Measurements from ENCODE around the gene COL2A1. TPM values are rescaled to one million over a fixed set of nuclear protein-coding genes. Genes with fewer than 3 reads are reported as not detected.
A peak's percentile ranks its signal among the peaks of the same experiment; 100 is the strongest.
"Not testable (repeated sequence)": the region's sequence is repeated elsewhere in the genome, so short reads cannot be mapped to it uniquely, and the experiment has no call there.

COL2A1 gene
- total and polyA plus RNA-seq, 12 donors = 0.03 to 0.17 (median 0.07) TPM; not detected in 9

DNA sequence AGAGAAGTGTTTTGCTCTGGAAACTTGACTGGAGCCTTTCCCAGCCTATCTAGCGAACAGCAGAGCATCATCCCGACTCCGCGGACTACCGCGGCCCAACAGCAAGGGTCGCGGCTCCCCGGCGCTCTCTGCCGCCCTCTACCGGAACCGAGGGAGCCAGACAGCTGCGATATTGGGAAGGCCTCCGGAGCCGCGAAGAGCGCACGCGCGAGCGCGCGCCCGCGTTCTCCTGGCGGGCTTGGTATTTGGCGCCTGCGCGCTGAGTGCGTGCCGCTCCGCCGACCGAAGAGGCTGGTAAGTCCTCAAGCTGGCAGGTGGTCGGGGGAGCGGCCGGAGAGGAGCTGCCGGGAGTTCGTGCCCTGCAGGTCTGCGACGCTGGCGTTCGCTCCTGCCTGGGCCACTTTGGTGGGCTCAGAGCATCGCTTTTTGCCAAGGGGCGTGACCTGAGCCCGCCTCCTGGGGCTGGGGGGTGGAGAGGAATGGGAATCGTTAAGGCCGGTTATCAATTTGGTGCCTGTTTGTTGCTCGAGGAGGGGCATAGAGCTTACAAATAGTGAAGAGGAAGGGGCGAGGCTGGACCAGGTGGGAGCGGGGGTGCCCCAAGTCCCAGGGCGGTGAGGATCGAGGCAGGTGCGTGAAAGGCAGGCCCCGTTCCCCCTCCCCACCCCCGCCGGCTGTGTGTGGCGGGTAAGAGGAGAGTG, 40.8 kb downstream of the COL2A1 start, which contains the start of gene TMEM106C:
TSS of gene TMEM106C (plus strand) at position 257 of the 701 bp plus-strand sequence. CDS start 641 bp downstream, outside the sequence.
- peak within 1 kb of the TSS; percentile 49 to 98 (median 84) for H3K4me3 ChIP-seq
- intact Hi-C loops (cut with DNase I) = loop anchor here in 3 of 10 donors (2.0 to 10.0 kb wide), 3 partner anchors 201 to 309 kb away; partner anchors contain the start of gene RPAP3 (in 1 of the 3)
- peaks cover 0 to 49% (median 24%) of the 10 kb centered on the region in 9 donors for H3K4me1 ChIP-seq
- TF ChIP-seq, protein P1, sequence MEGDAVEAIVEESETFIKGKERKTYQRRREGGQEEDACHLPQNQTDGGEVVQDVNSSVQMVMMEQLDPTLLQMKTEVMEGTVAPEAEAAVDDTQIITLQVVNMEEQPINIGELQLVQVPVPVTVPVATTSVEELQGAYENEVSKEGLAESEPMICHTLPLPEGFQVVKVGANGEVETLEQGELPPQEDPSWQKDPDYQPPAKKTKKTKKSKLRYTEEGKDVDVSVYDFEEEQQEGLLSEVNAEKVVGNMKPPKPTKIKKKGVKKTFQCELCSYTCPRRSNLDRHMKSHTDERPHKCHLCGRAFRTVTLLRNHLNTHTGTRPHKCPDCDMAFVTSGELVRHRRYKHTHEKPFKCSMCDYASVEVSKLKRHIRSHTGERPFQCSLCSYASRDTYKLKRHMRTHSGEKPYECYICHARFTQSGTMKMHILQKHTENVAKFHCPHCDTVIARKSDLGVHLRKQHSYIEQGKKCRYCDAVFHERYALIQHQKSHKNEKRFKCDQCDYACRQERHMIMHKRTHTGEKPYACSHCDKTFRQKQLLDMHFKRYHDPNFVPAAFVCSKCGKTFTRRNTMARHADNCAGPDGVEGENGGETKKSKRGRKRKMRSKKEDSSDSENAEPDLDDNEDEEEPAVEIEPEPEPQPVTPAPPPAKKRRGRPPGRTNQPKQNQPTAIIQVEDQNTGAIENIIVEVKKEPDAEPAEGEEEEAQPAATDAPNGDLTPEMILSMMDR (IDR thresholded peaks at IDR 0.05) = peak; percentile 94 to 100 (median 99)
- H3K27me3 ChIP-seq = peaks cover 0 to 8% (median 0%) of the 10 kb centered on the region in 7 donors
- DNase-seq = peak; percentile 88 to 94
- H3K36me3 ChIP-seq = peaks cover 0 to 28% (median 0%) of the 10 kb centered on the region in 9 donors
- peak within 1 kb of the TSS in 8 of 10 donors; percentile 28 to 76 (median 54) for H3K27ac ChIP-seq
- no peaks in the 10 kb centered on the region for H3K9me3 ChIP-seq
- peak; percentile 91 to 98 (median 96) for ATAC-seq
- 0 to 1% methylated on average over 59 of the region's 59 CpGs for WGBS, 2 donors

DNA sequence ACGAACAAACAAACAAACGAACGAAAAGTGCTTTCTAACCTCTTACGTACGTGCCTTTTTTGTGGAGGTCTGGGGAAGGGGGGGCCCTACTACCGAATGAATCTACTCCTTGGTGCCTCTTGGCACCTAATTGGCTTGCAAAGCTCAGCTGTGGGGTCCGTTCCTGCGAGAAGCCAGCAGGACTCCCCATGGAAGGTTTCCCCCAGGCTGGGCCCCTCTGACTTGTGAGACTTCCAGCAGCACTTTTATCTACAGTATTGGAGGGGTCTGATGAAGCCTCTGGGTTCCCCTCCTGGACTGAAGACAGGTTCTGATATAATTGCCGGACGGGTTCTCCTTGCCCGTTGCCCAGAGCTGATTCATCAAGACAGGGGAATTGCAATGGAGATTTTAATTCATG, 42.1 kb downstream of the COL2A1 start:
- H3K4me1 ChIP-seq = peaks cover 0 to 37% (median 24%) of the 10 kb centered on the region in 9 donors
- peaks cover 0 to 19% (median 0%) of the 10 kb centered on the region in 9 donors for H3K36me3 ChIP-seq
- no peak for DNase-seq
- H3K27ac ChIP-seq = no peak overlapping the region
- TF ChIP-seq, protein P1 (IDR thresholded peaks at IDR 0.05) = no peak
- peaks cover 0 to 7% (median 0%) of the 10 kb centered on the region in 11 donors for H3K9me3 ChIP-seq
- H3K27me3 ChIP-seq = peaks cover 0 to 8% (median 0%) of the 10 kb centered on the region in 7 donors
- intact Hi-C loops (cut with DNase I) = loop anchor here in 3 of 10 donors (2.0 to 10.0 kb wide), 3 partner anchors 203 to 307 kb away; partner anchors contain the start of gene RPAP3 (in 1 of the 3)
- no peak overlapping the region for H3K4me3 ChIP-seq
- WGBS, 2 donors = 82 to 89% methylated on average over 11 of the region's 11 CpGs
- no peak for ATAC-seq

DNA sequence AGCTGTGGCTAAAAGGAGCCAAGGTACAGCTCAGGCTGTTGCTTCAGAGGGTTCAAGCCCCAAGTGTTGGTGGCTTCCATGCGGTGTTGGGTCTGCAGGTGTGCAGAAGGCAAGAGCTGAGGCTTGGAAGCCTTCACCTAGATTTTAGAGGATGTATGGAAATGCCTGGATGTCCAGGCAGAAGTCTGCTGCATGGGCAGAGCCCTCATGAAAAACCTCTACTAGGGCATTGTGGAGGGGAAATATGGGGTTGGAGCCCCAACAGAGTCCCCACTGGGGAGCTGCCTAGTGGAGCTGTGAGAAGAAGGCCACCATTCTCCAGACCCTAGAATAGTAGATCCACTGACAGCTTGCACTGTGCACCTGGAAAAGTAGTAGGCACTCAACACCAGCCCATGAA, 46.6 kb downstream of the COL2A1 start:
- intact Hi-C loops (cut with DNase I) = loop anchor here in 2 of 10 donors (10.0 kb wide), 2 partner anchors 53 to 243 kb away; partner anchors contain the start of gene VDR (in 1 of the 2)
- not testable (repeated sequence) for H3K4me3 ChIP-seq, H3K9me3 ChIP-seq, H3K36me3 ChIP-seq, H3K27me3 ChIP-seq, ATAC-seq, H3K27ac ChIP-seq, DNase-seq, H3K4me1 ChIP-seq
- WGBS, 2 donors = 91 to 100% methylated on average over 1 of the region's 1 CpG

DNA sequence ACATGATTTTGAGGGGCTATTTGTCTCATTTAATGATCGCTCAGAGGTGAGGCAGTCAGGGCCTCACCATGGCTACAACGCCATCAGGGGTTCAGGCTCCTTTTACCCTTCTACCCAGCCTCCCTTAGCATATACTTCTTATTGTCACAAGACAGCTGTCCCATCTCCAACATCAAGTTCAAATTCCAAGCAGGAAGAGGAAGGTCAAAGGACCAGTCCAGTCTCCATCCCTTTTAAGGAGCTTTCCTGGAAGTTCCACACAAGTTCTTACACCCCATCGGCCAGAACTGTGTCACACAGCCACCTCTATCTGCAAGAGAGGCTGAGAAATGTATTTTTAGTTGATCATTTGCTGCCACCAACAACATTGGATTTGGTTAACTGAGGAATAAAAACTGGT, 49.2 kb downstream of the COL2A1 start:
- 67 to 83% methylated on average over 3 of the region's 3 CpGs for WGBS, 2 donors
- intact Hi-C loops (cut with DNase I) = loop anchor here in 2 of 10 donors (10.0 kb wide), 2 partner anchors 50 to 240 kb away; partner anchors contain the start of gene VDR (in 1 of the 2)

More for the DNA sequence above, 49.2 kb downstream of the COL2A1 start:
- H3K4me3 ChIP-seq = no peak overlapping the region
- ATAC-seq = no peak
- H3K27me3 ChIP-seq = peaks cover 0 to 4% (median 0%) of the 10 kb centered on the region in 7 donors
- H3K4me1 ChIP-seq = no peaks in the 10 kb centered on the region
- TF ChIP-seq, protein P1 (IDR thresholded peaks at IDR 0.05) = no peak
- no peaks in the 10 kb centered on the region for H3K36me3 ChIP-seq
- H3K27ac ChIP-seq = no peak overlapping the region
- no peak for DNase-seq
- peaks cover 0 to 7% (median 0%) of the 10 kb centered on the region in 11 donors for H3K9me3 ChIP-seq
